GM18508 (cell line): ENCODE results near the gene SERTM2.

Experiments
- ATAC-seq: cut with Tn5 transposase; IDR thresholded peaks from one replicate; pipeline ENCODE4 v1.9.1; 2021; ENCODE audit warnings: moderate number of reproducible peaks; ENCODE audit not compliant: insufficient read depth, unreplicated experiment

Gene SERTM2

DNA sequence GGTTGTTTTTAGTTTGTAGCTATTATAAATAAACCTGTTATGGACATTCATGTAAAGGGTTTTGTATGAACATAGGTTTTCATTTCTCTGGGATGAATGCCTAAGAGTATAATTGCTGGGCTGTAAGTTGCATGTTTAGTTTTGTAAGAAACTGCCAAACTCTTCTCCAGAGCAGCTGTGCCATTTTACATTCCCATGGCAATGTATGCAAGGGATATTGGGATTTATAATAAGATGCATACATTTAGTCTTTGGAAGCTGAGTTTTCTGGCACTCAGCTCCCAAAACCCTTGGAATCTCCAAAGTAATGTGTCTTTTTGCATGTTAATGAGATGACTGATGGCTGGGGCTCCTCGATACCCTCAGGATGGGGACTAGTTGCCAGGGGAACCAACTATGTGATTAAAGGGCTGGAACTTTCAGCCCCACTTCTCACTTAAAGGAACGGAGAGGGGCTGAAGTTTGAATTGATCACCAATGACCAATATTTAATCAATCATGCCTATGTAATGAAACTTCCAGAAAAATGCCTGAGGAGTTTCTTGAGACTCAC is 44.0 kb downstream of the SERTM2 start:
- no peak for ATAC-seq

DNA sequence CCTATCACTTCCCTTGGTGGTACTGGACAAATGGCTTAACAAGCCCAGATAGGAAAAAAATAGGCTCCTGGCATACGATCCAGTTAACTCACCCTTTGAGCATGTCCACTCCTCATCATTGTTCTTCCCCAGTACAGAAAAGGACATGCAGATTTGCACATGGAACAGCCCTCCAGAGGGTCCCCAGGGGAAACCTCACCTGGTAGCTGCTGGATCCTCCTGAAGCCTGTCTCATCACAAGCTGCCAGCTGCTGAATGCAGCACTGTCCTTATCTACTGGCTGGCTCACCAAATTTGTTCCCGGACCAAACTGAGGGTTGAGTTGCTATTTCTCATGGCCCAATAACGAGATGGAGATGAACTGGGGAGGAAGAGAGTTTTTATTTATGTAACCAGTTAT is 49.4 kb downstream of the SERTM2 start:
- no peak for ATAC-seq

DNA sequence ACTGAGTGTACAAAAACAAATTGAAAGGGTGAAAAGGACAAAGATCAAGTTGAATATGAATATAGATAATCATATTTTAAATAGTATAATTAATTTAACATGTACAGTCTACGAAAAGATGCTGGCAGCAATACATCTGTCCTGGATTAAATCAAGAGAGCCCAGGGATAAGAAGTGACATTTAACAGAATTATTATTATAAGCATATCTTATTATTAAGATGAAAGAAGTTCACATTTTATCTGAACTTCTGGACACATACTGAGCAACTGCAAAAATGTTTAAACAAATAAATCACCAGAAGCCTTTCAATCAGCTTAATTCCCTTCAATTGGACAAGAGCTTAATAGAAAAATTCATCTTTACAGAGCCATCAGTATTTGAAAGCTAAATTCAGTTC is 50.4 kb downstream of the SERTM2 start:
- ATAC-seq = no peak

DNA sequence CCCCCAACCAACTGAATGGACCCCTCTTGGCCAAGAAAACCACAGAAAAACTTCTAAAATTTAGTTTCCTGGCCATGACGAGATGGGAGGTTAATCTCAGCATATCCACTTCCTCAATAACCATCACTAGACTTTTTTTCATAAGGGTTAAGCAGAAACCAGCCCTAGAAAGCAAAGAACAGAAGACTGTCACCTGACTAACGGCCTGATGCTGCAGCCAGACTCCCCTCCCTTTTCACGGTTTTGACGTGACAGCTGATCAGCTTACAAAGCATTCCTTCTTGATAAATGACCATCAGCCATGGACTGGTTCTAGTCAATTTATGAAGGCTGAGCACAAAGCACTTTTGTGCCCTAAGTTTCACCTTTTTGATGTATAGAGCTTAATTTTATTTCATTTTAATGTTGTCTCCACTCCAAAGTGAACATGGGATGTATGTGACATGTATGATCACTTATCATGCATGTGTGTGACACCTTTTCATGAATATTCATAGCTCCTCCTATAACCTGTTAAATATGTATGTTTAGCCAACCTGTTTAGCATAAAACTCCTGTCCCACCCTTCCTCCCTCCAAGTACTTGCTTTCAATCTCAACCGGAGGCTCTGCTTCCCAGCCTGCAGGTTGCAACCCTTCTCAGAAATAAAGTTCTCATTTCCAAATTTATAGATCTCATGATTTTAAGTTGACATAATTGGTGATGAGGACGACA is 56.3 kb downstream of the SERTM2 start:
- ATAC-seq = no peak

DNA sequence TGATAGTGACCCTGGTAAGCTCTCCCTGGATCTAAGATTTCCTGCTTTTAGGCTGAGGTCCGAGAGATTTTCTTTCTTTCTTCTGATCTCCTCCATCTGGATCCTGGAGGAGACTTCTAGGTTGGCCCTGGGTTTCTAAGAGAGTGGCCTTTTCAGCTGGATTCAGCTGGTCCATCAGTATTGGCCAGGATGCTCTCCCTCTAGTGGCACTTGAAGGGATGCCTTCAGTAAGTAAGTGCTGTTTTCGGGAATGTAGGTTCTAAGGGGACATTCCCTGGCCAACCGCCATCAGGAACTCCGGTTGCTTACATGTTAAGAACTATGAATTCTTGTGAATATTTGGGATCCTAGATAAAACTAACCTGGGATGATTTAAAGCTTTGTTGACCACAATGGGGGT is 56.9 kb downstream of the SERTM2 start:
- ATAC-seq = no peak

DNA sequence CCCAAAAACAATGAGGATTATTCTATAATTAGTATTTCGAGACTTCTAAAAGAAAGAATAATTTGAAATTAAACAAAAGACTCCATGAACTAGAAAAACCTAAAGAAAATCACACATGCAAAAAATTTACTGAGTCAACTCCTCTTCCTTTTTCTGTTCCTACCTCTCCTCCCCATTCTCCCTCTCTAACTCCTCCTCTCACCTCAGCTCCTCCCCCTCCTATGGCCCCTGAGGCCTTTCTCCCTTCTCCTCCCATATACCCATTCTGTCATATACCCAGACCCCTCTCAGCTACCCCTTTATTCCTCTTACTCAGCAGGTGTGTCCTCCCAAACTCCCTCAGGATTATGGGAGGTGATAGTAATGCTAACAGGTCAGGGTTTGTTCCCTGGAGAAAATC is 57.4 kb downstream of the SERTM2 start:
- ATAC-seq = no peak
